Suppressor macrophage (primary cell): ENCODE data around the gene POLR2J2.
"Not testable (repeated sequence)": the region's sequence is repeated elsewhere in the genome, so short reads cannot be mapped to it uniquely, and the experiment has no call there.

Source experiments
- DNase-seq, 4 experiments: peaks; one replicate each; pipeline ENCODE4 v3.0.0-alpha.2; 2020 to 2022
- total RNA-seq, 17 experiments: gene quantifications; one replicate each; lab custom pipeline; 2026; ENCODE audit warnings: mixed read lengths in 6 of 17, inconsistent platforms in 3 of 17; lab: John Stamatoyannopoulos, UW

Gene POLR2J2
- 0.25 to 3.1 (median 1.3) reads per million in 17 experiments for total RNA-seq

DNA sequence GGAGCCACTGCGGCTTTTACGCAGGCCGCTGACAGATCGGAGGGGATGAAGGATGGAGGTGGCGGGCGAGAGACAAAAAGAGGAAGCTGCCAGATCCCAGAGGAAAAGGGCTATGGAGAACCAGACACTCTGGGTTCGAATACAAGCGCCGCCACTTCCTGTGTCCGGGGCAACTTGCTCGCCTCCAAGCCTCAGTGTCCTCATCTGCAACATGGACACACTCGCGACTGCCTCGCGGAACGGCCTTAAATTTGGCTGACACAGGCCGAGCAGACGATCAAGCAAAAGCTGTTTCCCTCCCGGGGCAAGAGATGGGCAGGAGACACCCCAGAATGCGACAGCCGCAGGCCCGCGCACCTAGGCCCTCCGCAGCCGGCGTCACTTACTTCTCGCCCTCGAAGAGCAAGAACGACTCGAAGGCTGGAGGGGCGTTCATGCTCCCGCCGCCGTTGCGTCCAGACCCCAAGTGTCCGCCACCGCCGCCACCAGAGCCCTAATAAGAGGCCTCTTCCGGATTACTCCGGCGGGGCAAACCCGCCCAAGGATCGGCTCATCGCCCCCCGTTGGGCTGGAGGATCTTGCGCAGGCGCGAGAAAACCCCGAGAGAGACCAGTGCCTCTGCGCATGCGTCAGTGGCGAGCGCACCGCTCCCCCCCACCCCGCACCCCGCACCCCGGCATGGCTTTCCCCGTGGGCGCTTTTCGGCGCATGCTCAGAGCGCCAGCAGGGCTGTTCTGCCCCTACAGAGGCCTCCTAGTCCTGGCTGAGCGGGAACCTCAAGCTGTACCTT, at the start of gene POLR2J2:
Gene POLR2J2, minus strand, starts transcription at position 498 of the 790 bp plus-strand sequence. Its CDS starts 62 bp downstream, at position 436.
- DNase-seq, result peak in 3 of 4 experiments; percentile 1 to 79 (median 75)

- DNase-seq, result peak; percentile 12 to 54 (median 33)
These were observed 47.0 kb upstream of the POLR2J2 start for GRCh38 chr7:102718491-102718890.

DNA sequence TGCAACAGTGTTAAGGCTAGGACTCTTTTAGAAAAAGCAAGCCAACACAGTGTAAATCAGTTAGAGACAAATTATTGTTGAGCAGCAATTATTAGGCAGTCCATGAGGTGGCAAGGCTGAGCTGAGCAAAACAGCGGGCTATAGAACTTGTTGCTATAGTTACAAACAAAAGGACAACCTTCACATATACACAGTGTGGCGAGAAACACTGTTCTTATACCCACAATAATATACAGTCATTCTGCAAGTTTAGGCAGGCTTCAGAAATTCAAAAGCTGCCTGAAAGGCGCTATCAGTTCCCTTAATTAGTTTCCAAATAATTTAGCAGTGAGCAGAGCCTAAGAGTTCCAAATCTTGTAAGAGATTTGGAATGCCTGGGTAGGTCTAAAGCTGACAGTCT, 44.3 kb upstream of the POLR2J2 start:
- peak in 1 of 4 experiments; percentile 7 for DNase-seq

GRCh38 chr7:102714774-102715522, 43.5 kb upstream of the POLR2J2 start:
- not testable (repeated sequence) for DNase-seq

- not testable (repeated sequence) for DNase-seq
These were observed 42.2 kb upstream of the POLR2J2 start for GRCh38 chr7:102713691-102714080.

GRCh38 chr7:102713011-102713690, 41.7 kb upstream of the POLR2J2 start:
- DNase-seq, result peak; percentile 38 to 78 (median 55)

DNA sequence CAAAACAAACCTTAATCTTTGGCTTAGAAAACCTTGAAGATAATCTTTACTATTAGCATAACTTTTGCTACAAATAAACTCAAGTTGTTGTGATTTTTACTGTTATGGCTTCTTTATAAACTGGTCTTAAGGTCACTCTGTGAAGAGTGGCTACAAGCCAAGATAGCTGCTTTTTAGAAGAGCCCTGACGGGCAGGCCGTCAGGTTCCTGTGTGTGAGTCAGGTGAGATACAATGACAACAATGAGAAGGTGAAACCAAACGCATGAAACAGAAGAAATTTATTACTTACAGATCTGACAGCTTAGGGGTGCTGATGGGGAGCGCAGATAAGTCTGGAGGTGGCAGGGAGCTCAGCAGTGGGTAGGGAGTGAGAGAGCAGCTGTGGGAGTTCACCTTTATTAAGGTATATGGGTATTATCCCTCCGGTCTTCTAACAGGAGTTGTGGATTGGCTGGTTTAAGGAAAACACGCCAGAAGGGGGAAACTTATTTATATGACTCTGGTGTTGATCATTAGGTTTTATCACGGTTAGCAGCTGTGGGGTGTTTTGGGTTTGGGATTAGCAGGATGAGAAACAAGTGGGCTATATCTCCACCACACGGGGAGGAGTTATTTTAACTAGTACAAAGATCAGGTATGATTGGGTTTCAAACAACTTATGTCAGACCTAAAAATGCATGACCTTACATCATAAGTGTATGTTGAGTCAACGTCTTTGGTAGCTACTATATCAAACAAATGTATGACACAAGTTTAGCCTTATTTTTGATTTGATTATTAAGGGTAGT, 27.7 kb upstream of the POLR2J2 start:
- DNase-seq, result not testable (repeated sequence)

GRCh38 chr7:102697642-102698512, 26.4 kb upstream of the POLR2J2 start:
- DNase-seq, result not testable (repeated sequence)

DNA sequence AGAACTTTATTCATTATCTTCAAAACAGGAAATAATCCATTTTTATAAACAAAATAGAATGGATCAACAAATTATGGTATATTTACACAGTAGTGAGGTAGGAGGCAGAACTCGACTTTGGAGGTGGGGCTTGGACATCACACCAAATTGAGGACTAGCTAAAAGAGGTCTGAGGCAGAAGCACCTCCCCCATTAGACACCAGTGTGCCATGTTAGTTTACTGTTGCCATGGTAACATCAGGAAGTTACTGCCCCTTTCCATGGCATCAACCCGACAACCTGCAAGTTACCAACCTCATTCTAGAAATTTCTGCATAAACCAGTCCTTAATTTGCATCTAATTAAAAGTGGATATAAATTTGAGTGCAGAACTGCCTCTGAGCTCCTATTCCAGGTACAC, 24.5 kb upstream of the POLR2J2 start:
- DNase-seq, result not testable (repeated sequence)

DNA sequence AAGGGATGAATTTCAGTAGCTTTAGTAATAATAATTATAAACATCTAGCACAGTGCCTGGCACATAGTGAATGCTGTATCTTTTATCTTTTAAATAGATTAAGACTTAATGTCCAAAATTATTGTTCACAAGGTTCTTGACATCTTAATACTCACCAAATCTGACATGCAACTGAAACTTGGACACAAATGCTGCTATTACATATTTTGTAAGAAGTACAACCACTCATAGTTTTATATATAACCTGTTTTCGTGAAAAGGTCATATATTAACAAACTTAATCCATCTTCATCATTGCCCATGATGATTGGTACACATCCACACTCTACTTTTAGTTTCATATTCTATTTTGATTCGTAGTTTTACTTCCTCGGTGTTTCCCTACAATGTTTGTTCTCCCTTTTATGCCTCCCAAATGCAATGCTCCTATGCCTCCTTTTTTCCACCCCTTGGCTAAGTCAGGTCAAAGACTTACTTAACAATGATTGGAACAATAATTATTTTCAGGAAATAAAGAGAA, 23.6 kb upstream of the POLR2J2 start:
- DNase-seq, result not testable (repeated sequence)

GRCh38 chr7:102694008-102694407, 22.5 kb upstream of the POLR2J2 start:
- not testable (repeated sequence) for DNase-seq

- not testable (repeated sequence) for DNase-seq
These were observed 19.1 kb upstream of the POLR2J2 start for GRCh38 chr7:102690602-102691001.

DNA sequence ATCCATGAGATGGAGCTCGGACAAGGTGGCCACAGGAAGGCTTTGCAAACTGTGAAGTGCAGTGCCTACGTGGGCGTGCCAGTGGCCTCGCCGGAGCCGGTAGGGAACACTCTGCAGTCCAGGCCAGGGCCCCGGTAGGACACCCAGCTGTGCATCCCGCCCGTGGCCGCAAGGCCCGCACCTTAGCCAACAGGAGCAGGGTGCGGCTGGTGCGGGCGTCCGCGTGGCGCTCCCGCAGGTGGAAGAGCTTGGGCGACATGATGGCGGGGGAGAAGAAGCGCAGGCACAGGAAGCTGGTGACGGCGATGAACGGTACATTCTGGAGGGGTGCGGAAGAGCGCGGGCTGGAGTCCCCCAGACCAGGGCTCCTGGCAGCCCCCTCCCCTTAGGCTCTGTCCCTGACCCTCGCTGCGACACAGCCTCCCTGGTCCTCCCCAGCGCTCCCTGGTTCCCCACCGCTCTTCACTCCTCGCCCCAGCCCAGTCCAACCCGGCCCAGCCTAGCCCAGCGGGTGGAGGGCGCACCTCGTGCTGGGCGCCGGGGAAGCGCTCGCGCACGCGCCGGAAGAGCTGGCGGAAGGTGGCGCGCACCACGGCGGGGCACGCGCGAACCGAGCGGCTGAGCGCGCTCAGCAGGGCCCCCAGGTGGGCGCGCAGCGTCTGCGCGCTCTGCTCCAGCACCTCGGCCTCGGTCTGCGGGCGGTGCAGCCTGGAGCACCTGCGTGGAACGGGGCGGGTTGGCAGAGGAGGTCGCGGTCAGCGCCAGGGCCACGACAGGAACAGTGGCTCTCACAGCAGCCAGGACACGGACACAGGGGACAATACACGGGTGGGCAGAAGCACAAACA, 18.2 kb upstream of the POLR2J2 start:
- not testable (repeated sequence) for DNase-seq

GRCh38 chr7:102688299-102689036, 17.0 kb upstream of the POLR2J2 start:
- not testable (repeated sequence) for DNase-seq

DNA sequence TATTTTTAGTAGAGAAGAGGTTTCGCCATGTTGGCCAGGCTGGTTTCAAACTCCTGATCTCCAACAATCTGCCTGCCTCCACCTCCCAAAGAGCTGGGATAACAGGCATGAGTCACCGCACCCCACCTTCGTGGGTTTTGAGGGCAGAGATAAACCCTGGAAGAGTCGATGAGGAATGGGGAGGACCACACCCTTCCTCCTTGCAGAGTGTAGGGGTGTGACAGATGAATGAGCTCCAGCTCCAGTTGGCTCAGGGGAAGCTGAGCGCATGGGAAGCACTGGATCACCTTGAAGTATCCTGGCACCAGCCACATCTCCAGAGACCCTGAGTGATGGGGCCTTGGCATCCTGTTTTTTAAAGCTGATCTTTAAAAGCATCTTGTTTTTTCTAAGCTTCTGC, 11.1 kb upstream of the POLR2J2 start:
- DNase-seq, result not testable (repeated sequence)

DNA sequence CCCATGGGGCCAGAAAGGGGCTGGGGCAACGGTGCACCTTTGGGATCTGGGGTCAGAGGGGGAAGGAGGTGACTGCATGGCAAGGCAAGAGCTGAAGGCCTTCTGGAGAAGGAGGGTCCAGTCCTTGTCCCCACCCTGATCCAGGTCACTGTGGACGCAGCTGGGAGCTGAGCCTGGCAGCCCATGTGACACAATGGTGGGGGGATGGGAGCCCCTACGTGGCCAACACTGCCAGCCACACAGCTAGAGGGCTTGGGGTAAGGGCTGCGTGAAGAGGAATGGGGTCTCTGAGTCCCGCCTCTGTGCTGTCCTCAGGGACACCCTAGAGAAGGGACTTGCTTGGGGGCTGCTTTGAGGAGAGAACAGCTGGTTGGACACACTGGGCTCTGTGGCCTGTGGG, 9.3 kb upstream of the POLR2J2 start:
- not testable (repeated sequence) for DNase-seq

DNA sequence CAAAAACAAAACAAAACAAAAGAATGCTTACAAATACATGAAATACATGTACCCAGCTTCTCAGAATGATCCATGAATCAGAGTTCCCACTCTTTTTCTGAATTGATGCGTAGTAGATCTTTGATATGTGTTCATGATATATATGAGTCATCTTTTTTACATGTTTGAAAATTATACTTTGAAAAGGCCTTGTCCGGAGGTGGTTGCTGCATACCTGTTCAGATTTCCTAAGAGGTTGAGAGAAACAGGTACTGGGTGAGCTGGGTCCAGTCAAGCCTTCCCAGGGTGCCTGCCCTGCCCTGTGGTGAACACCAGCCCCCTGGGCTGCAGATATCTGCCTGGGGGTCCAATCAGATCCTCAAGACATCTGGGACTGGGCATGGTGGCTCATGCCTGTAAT, 4.1 kb upstream of the POLR2J2 start:
- not testable (repeated sequence) for DNase-seq

DNA sequence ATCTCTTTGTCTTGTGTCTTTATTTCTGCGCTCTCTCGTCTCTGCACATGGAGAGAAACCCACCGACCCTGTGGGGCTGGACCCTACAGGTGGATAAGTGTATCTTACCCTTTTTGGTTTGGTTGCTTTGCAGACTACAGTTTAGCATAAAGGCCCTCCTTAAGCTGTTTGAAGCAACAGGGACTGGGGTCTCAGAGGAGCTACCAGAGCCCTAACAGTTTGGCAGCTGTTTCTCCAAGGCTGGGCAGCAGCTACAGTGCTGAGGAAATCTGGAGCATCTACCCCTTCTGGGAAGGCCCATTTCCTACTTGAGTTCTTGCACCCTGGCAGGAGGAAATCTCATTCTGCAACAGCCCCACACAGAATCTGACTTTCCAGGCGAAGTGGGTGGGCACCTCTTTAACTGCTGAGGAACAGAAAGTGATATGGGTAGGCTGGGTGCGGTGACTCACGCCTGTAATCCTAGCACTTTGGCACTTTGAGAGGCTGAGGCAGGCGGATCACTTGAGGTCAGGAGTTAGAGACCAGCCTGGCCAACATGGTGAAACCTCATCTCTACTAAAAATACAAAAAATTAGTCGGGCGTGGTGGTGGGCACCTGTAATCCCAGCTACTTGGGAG, 2.1 kb upstream of the POLR2J2 start:
- not testable (repeated sequence) for DNase-seq

- not testable (repeated sequence) for DNase-seq
These were observed 469 bp upstream of the POLR2J2 start for GRCh38 chr7:102671956-102672307.
